Peyer's patch (tissue), 4 donors: ENCODE results near the gene METRNL. TPM values are rescaled to one million over a fixed set of nuclear protein-coding genes. Genes with fewer than 3 reads are reported as not detected.

Experiments used
- DNase-seq, 3 donors: peaks; one replicate each; pipeline ENCODE4 v3.0.0-alpha.2; 2017 to 2019
- H3K27ac ChIP-seq, 4 donors: fragments of 200-600 bp; sonication (generic); one replicate each; pipeline ENCODE4 v1.5.1; 2016 to 2019
- H3K27me3 ChIP-seq, 2 donors: fragments of 200-600 bp; sonication (generic); one replicate each; pipeline ENCODE4 v1.5.1; 2019
- H3K36me3 ChIP-seq, 3 donors: fragments of 200-600 bp; sonication (generic); one replicate each; pipeline ENCODE4 v1.5.1; 2016 to 2019
- H3K4me1 ChIP-seq, 4 donors: fragments of 200-600 bp; sonication (generic); one replicate each; pipeline ENCODE4 v1.5.1; 2016 to 2019
- H3K4me3 ChIP-seq, 4 donors: fragments of 200-600 bp; sonication (generic); 1 replicate in 3 of 4; 2 replicates in 1 of 4; pipeline ENCODE4 v1.5.1; 2016 to 2019; ENCODE audit warnings: mild to moderate bottlenecking in 1 of 4
- H3K9me3 ChIP-seq, 4 donors: fragments of 200-600 bp; sonication (generic); one replicate each; pipeline ENCODE4 v1.5.1; 2016 to 2019; ENCODE audit warnings: mild to moderate bottlenecking in 1 of 4
- CTCF ChIP-seq, 6 experiments: fragments of 450-650 bp in 4 of 6; fragments of 200-600 bp in 2 of 6; sonication (generic) in 1 of 6; IDR thresholded peaks; one replicate each; pipeline ENCODE4 v1.5.1; 2017 to 2019; ENCODE audit warnings: antibody characterized with exemption in 6 of 6, mild to moderate bottlenecking in 3 of 6, moderate library complexity in 1 of 6
- POLR2A ChIP-seq, 2 donors: fragments of 450-650 bp; IDR thresholded peaks; one replicate each; pipeline ENCODE4 v1.5.1; 2017; ENCODE audit warnings: antibody characterized with exemption in 2 of 2, mild to moderate bottlenecking in 2 of 2, moderate library complexity in 2 of 2
- total RNA-seq, 4 donors: library from RNA; depleted of rRNA; stranded (reverse); fragments of >200 nt; gene quantifications; one replicate each; pipeline ENCODE4 v1.1.0, GENCODE V29; 2016

The METRNL gene
- total RNA-seq, 4 donors from 2014 or later = 73.4 to 170 (median 117) TPM

- Histone ChIP-seq H3K27me3 (no peaks in the 10 kb centered on the region), H3K27ac (no peak overlapping the region), H3K9me3 (no peaks in the 10 kb centered on the region), H3K4me1 (peaks cover 0 to 12% (median 0%) of the 10 kb centered on the region in 4 donors), H3K36me3 (no peaks in the 10 kb centered on the region), H3K4me3 (no peak overlapping the region)
- no peak for DNase-seq
- no peak for TF ChIP-seq CTCF (IDR thresholded peaks at IDR 0.05)
- TF ChIP-seq POLR2A (IDR thresholded peaks at IDR 0.05) = no peak
These were observed 34.4 kb downstream of the METRNL start for GRCh38 chr17:83113792-83114191.

GRCh38 chr17:83114706-83115105 is 35.3 kb downstream of the METRNL start:
- Histone ChIP-seq H3K4me1 (peaks cover 0 to 7% (median 2%) of the 10 kb centered on the region in 4 donors), H3K36me3 (no peaks in the 10 kb centered on the region), H3K27me3 (no peaks in the 10 kb centered on the region), H3K27ac (no peak overlapping the region), H3K9me3 (no peaks in the 10 kb centered on the region), H3K4me3 (no peak overlapping the region)
- TF ChIP-seq POLR2A (IDR thresholded peaks at IDR 0.05) (no peak), CTCF (IDR thresholded peaks at IDR 0.05) (no peak)
- no peak for DNase-seq

- no peak for TF ChIP-seq POLR2A (IDR thresholded peaks at IDR 0.05)
- no peak for TF ChIP-seq CTCF (IDR thresholded peaks at IDR 0.05)
- Histone ChIP-seq H3K36me3 (no peaks in the 10 kb centered on the region), H3K4me3 (no peak overlapping the region), H3K9me3 (no peaks in the 10 kb centered on the region), H3K27ac (no peak overlapping the region), H3K4me1 (peaks cover 0 to 4% (median 1%) of the 10 kb centered on the region in 4 donors), H3K27me3 (no peaks in the 10 kb centered on the region)
- no peak for DNase-seq
These were observed 35.8 kb downstream of the METRNL start for GRCh38 chr17:83115202-83115651.

- Histone ChIP-seq H3K9me3 (no peaks in the 10 kb centered on the region), H3K27ac (no peak overlapping the region), H3K4me1 (peaks cover 0 to 9% (median 0%) of the 10 kb centered on the region in 4 donors), H3K27me3 (no peaks in the 10 kb centered on the region), H3K36me3 (no peaks in the 10 kb centered on the region), H3K4me3 (no peak overlapping the region)
- TF ChIP-seq CTCF (IDR thresholded peaks at IDR 0.05) = no peak
- no peak for TF ChIP-seq POLR2A (IDR thresholded peaks at IDR 0.05)
- no peak for DNase-seq
These were observed 36.4 kb downstream of the METRNL start for GRCh38 chr17:83115832-83116231.

- Histone ChIP-seq H3K27me3 (no peaks in the 10 kb centered on the region), H3K36me3 (no peaks in the 10 kb centered on the region), H3K4me3 (no peak overlapping the region), H3K4me1 (peaks cover 0 to 9% (median 0%) of the 10 kb centered on the region in 4 donors), H3K9me3 (no peaks in the 10 kb centered on the region), H3K27ac (no peak overlapping the region)
- no peak for TF ChIP-seq POLR2A (IDR thresholded peaks at IDR 0.05)
- no peak for TF ChIP-seq CTCF (IDR thresholded peaks at IDR 0.05)
- DNase-seq = no peak
These were observed 36.9 kb downstream of the METRNL start for GRCh38 chr17:83116311-83116771.
